Measurements from ENCODE around the gene SCGB1C1.

SCGB1C1 gene

GRCh38 chr11:198236-198806 lies 5.4 kb downstream of the SCGB1C1 start:
- TF ChIP-seq CTCF (conservative IDR thresholded peaks at IDR 0.05; ENCODE audit: low read length), result no peak
- no peak for DNase-seq (ENCODE audit: low read depth)

GRCh38 chr11:199004-199581 lies 6.2 kb downstream of the SCGB1C1 start:
- no peak overlapping the region for H3K4me3 ChIP-seq (ENCODE audit: low read length)
- no peak for TF ChIP-seq CTCF (conservative IDR thresholded peaks at IDR 0.05; ENCODE audit: low read length)
- no peak for DNase-seq (ENCODE audit: low read depth)

More at GRCh38 chr11:198236-198806, 5.4 kb downstream of the SCGB1C1 start:
- no peak overlapping the region for H3K4me3 ChIP-seq (ENCODE audit: low read length)

GRCh38 chr11:199782-200181 lies 6.9 kb downstream of the SCGB1C1 start:
- no peak overlapping the region for H3K4me3 ChIP-seq (ENCODE audit: low read length)
- no peak for TF ChIP-seq CTCF (conservative IDR thresholded peaks at IDR 0.05; ENCODE audit: low read length)
- DNase-seq (ENCODE audit: low read depth), result no peak

DNA sequence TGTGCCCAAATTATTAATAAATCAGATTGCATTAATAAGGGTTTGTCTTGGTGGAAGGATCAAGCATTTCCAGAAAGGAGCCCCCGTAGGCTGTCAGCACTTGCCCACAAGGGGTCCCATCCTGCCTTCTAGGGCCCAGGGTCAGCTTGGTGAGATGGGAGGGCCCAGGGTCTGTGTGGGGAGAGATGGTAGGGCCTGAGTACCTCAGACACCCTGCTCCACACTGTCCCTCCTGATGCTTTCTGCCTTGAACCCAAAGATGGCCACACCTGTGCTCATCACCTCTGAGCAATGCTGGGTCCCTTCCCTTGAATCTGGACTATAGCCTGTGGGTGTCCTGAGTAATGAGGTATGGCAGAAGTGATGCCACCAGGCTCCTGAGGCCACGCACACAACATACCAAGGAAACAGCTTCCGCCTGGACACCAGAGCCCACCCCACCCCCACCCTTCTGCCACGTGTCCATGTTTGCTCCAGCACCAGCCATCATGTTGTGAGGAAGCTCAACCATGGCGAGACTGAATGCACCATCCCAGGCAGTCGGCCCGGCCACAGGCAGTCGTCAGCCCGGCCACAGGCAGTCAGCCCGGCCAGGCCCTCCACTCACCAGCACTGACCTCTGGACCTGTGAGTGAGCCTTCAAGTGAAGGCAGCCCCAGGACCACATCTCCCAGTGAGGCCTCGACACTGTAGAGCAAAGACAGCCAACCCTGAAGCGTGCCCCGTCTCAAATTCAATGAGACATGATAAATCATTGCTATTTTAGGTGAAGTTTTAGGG lies 7.5 kb downstream of the SCGB1C1 start:
- no peak for TF ChIP-seq CTCF (conservative IDR thresholded peaks at IDR 0.05; ENCODE audit: low read length)
- DNase-seq (ENCODE audit: low read depth), result no peak
- H3K4me3 ChIP-seq (ENCODE audit: low read length), result no peak overlapping the region

- DNase-seq (ENCODE audit: low read depth), result no peak
- TF ChIP-seq CTCF (conservative IDR thresholded peaks at IDR 0.05; ENCODE audit: low read length), result no peak
- no peak overlapping the region for H3K4me3 ChIP-seq (ENCODE audit: low read length)
Measured at GRCh38 chr11:201966-202365, 9.1 kb downstream of the SCGB1C1 start.

GRCh38 chr11:202490-202889 lies 9.6 kb downstream of the SCGB1C1 start:
- H3K4me3 ChIP-seq (ENCODE audit: low read length), result no peak overlapping the region
- TF ChIP-seq CTCF (conservative IDR thresholded peaks at IDR 0.05; ENCODE audit: low read length), result no peak
- DNase-seq (ENCODE audit: low read depth), result no peak

Measured in AG10803 (cell line).